K562 (cell line): ENCODE measurements around the gene CPNE6. TPM values are rescaled to one million over a fixed set of nuclear protein-coding genes. Genes with fewer than 3 reads are reported as not detected.

Experiments
- FOXJ2 ChIP-seq: fragments of 200-800 bp; sonication (Bioruptor generic); IDR thresholded peaks from 2 replicates; pipeline ENCODE4 v1.6.1; 2016; ENCODE audit warnings: missing genetic modification characterization, missing compliant biosample characterization
- HDAC2 ChIP-seq: fragments of 450-650 bp; IDR thresholded peaks from 2 replicates; pipeline ENCODE4 v1.6.1; 2016; ENCODE audit warnings: mild to moderate bottlenecking
- HSF4 ChIP-seq: fragments of 250-450 bp; sonication (Bioruptor Pico); IDR thresholded peaks from 2 replicates; pipeline ENCODE4 v2.1.2; 2022; ENCODE audit warnings: mild to moderate bottlenecking, moderate library complexity, borderline replicate concordance
- JUN ChIP-seq, 2 experiments: sonication (generic) in 1 of 2; formaldehyde crosslinking in 1 of 2; IDR thresholded peaks; 2 replicates each; pipeline versions ENCODE4 v1.6.1 to v1.8.0; 2012 to 2022; ENCODE audit warnings: borderline replicate concordance in 2 of 2, mild to moderate bottlenecking in 2 of 2, improper control_type of control experiment in 1 of 2, low read depth in 1 of 2, low read length in 1 of 2, missing genetic modification reagents in 1 of 2
- MBD2 ChIP-seq: sonication (generic); IDR thresholded peaks from 2 replicates; pipeline ENCODE4 v1.6.1; 2016; ENCODE audit warnings: low read depth, borderline replicate concordance
- POLR3A ChIP-seq: IDR thresholded peaks from 2 replicates; pipeline ENCODE4 v1.6.1; 2011; ENCODE audit warnings: borderline replicate concordance, mild to moderate bottlenecking, moderate library complexity; ENCODE audit not compliant: insufficient read length, insufficient read depth; ENCODE audit errors: extremely low read depth
- SREBF1 ChIP-seq: fragments of 150-350 bp; IDR thresholded peaks from 2 replicates; pipeline ENCODE4 v1.6.1; 2014; ENCODE audit warnings: antibody characterized with exemption, low read depth, low read length, borderline replicate concordance
- TBL1XR1 ChIP-seq, 2 experiments: IDR thresholded peaks; 2 replicates each; pipeline ENCODE4 v1.6.1; 2012; ENCODE audit warnings: improper control_type of control experiment in 2 of 2, low read length in 2 of 2, mild to moderate bottlenecking in 1 of 2
- TCF7 ChIP-seq: sonication (generic); IDR thresholded peaks from 2 replicates; pipeline ENCODE4 v1.6.1; 2016; ENCODE audit warnings: antibody characterized with exemption, borderline replicate concordance
- WHSC1 ChIP-seq: IDR thresholded peaks from one replicate; pipeline ENCODE4 v1.6.1; 2012; ENCODE audit warnings: low read length, control low read depth, inconsistent platforms
- ZNF444 ChIP-seq: fragments of 250-450 bp; sonication (Bioruptor Pico); IDR thresholded peaks from 2 replicates; pipeline ENCODE4 v1.4.0; 2020; ENCODE audit warnings: mild to moderate bottlenecking, moderate library complexity
- polyA plus RNA-seq, 8 experiments: library from polyadenylated mRNA; depleted of rRNA in 4 of 8; stranded (reverse) in 5 of 8; unstranded in 3 of 8; fragments of >200 nt; fragmentation: Nextera tagmentation in 2 of 8; fragmentation: Illumina TruSeq in 1 of 8; extraction: Ambion mirVana in 2 of 8; extraction: Trizol in 1 of 8; gene quantifications; 2 replicates each; pipeline versions ENCODE4 v1.2.1 to v1.2.3, GENCODE V29; 2011 to 2014; ENCODE audit warnings: inconsistent platforms in 1 of 8, missing spikeins in 1 of 8
- total RNA-seq, 7 experiments: library from RNA; depleted of rRNA in 6 of 7; stranded (reverse); fragments of >200 nt in 6 of 7; fragmentation: Illumina TruSeq in 2 of 7; extraction: Trizol in 2 of 7; gene quantifications; 2 replicates each; pipeline versions ENCODE4 v1.2.1 to v1.2.3, GENCODE V29; 2011 to 2021; ENCODE audit warnings: low replicate concordance in 1 of 7
- TF ChIP-seq, protein P1 (sequence below): fragments of 150-350 bp; IDR thresholded peaks from 2 replicates; pipeline ENCODE4 v1.6.1; 2014; ENCODE audit warnings: low read depth, mild to moderate bottlenecking, low read length, borderline replicate concordance
- TF ChIP-seq, protein P2 (sequence below), 2 experiments: IDR thresholded peaks; 2 replicates each; pipeline ENCODE4 v1.6.1; 2012; ENCODE audit warnings: improper control_type of control experiment in 2 of 2, low read depth in 2 of 2, low read length in 2 of 2, borderline replicate concordance in 1 of 2
- TF ChIP-seq, protein P3 (sequence below): fragments of 200-800 bp; sonication (Bioruptor generic); IDR thresholded peaks from 2 replicates; pipeline ENCODE4 v1.6.1; 2017; ENCODE audit warnings: missing genetic modification characterization, missing compliant biosample characterization
- TF ChIP-seq, protein P4 (sequence below): fragments of 450-650 bp; IDR thresholded peaks from 2 replicates; pipeline ENCODE4 v1.6.1; 2017; ENCODE audit warnings: mild to moderate bottlenecking, moderate library complexity
- TF ChIP-seq, protein P5 (sequence below), 2 experiments: fragments of 250-450 bp in 1 of 2; fragments of 450-650 bp in 1 of 2; sonication (Bioruptor Pico) in 1 of 2; IDR thresholded peaks; 2 replicates each; pipeline versions ENCODE4 v1.6.1 to v1.8.0; 2016 to 2021; ENCODE audit warnings: mild to moderate bottlenecking in 2 of 2, moderate library complexity in 2 of 2, missing compliant biosample characterization in 1 of 2, missing genetic modification characterization in 1 of 2

The CPNE6 gene
- total and polyA plus RNA-seq, 9 of the 15 experiments (the other 6 are each of a cell fraction or from before 2014, with no cell fraction given), result not detected

DNA sequence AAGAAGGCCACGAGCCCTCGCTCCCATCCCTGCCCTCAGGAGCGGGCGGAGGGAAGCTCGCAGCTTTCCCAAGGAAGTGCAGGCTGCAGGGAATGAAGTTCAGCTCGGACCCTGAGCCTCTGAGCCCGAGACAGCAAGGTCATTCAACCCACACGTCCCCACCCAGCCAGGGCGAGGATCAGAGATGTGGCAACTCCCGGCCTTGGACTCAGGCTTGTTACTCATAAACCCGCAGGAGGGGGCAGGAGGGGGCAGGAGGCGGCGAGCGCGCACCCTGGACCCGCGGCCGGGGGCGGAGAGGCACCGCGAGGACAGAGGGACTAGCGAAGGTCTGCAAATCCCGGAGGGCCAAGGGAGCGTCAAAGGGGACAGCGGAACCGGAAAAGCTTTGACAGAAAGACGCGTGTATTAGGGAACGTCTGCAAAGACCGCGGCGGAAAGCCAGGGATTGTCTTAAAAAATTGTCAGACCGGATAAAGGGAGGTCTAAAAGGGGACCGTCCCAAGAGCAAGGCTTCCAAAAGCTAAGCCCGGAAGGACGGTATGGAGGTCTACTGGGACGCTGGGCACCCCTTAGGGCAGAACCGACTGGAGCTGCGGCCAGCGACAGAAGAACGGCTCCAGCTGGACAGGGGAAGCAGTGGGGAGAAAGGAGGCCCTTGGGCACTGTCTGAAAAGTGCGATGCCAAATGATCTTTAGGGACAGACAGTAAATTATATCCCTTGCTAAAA is 42.6 kb downstream of the CPNE6 start (continued):
- TF ChIP-seq, protein P1, sequence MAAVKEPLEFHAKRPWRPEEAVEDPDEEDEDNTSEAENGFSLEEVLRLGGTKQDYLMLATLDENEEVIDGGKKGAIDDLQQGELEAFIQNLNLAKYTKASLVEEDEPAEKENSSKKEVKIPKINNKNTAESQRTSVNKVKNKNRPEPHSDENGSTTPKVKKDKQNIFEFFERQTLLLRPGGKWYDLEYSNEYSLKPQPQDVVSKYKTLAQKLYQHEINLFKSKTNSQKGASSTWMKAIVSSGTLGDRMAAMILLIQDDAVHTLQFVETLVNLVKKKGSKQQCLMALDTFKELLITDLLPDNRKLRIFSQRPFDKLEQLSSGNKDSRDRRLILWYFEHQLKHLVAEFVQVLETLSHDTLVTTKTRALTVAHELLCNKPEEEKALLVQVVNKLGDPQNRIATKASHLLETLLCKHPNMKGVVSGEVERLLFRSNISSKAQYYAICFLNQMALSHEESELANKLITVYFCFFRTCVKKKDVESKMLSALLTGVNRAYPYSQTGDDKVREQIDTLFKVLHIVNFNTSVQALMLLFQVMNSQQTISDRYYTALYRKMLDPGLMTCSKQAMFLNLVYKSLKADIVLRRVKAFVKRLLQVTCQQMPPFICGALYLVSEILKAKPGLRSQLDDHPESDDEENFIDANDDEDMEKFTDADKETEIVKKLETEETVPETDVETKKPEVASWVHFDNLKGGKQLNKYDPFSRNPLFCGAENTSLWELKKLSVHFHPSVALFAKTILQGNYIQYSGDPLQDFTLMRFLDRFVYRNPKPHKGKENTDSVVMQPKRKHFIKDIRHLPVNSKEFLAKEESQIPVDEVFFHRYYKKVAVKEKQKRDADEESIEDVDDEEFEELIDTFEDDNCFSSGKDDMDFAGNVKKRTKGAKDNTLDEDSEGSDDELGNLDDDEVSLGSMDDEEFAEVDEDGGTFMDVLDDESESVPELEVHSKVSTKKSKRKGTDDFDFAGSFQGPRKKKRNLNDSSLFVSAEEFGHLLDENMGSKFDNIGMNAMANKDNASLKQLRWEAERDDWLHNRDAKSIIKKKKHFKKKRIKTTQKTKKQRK, result no peak
- TF ChIP-seq, protein P2, sequence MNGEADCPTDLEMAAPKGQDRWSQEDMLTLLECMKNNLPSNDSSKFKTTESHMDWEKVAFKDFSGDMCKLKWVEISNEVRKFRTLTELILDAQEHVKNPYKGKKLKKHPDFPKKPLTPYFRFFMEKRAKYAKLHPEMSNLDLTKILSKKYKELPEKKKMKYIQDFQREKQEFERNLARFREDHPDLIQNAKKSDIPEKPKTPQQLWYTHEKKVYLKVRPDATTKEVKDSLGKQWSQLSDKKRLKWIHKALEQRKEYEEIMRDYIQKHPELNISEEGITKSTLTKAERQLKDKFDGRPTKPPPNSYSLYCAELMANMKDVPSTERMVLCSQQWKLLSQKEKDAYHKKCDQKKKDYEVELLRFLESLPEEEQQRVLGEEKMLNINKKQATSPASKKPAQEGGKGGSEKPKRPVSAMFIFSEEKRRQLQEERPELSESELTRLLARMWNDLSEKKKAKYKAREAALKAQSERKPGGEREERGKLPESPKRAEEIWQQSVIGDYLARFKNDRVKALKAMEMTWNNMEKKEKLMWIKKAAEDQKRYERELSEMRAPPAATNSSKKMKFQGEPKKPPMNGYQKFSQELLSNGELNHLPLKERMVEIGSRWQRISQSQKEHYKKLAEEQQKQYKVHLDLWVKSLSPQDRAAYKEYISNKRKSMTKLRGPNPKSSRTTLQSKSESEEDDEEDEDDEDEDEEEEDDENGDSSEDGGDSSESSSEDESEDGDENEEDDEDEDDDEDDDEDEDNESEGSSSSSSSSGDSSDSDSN (IDR thresholded peaks at IDR 0.05; ENCODE audit: borderline replicate concordance in 1 of 2, low read depth in 2 of 2, low read length in 2 of 2), result peak in 1 of 2 experiments; percentile 46; a peak in 1 of 4 replicates
- no peak for TF ChIP-seq SREBF1
- no peak; the same call in 1 of the 2 replicates for TF ChIP-seq MBD2
- TF ChIP-seq WHSC1, result no peak
- TF ChIP-seq HDAC2, result no peak; the same call in none of the 2 replicates
- TF ChIP-seq HSF4 (CRISPR knock-in tag), result no peak
- no peak for TF ChIP-seq ZNF444 (CRISPR knock-in tag)
- TF ChIP-seq FOXJ2 (tag), result no peak
- no peak for TF ChIP-seq POLR3A
- TF ChIP-seq, protein P3, sequence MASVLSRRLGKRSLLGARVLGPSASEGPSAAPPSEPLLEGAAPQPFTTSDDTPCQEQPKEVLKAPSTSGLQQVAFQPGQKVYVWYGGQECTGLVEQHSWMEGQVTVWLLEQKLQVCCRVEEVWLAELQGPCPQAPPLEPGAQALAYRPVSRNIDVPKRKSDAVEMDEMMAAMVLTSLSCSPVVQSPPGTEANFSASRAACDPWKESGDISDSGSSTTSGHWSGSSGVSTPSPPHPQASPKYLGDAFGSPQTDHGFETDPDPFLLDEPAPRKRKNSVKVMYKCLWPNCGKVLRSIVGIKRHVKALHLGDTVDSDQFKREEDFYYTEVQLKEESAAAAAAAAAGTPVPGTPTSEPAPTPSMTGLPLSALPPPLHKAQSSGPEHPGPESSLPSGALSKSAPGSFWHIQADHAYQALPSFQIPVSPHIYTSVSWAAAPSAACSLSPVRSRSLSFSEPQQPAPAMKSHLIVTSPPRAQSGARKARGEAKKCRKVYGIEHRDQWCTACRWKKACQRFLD, result no peak
- TF ChIP-seq, protein P4, sequence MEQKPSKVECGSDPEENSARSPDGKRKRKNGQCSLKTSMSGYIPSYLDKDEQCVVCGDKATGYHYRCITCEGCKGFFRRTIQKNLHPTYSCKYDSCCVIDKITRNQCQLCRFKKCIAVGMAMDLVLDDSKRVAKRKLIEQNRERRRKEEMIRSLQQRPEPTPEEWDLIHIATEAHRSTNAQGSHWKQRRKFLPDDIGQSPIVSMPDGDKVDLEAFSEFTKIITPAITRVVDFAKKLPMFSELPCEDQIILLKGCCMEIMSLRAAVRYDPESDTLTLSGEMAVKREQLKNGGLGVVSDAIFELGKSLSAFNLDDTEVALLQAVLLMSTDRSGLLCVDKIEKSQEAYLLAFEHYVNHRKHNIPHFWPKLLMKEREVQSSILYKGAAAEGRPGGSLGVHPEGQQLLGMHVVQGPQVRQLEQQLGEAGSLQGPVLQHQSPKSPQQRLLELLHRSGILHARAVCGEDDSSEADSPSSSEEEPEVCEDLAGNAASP, result no peak
- TF ChIP-seq TCF7, result 0 out of 2 replicates have a peak, but pooled peaks have one; percentile 22
- TF ChIP-seq, protein P5, sequence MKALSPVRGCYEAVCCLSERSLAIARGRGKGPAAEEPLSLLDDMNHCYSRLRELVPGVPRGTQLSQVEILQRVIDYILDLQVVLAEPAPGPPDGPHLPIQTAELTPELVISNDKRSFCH (CRISPR knock-in tag; IDR thresholded peaks at IDR 0.05), result no peak
- TF ChIP-seq, protein P5 (tag; IDR thresholded peaks at IDR 0.05), result no peak
- TF ChIP-seq TBL1XR1 (IDR thresholded peaks at IDR 0.05; ENCODE audit: low read length in 2 of 2), result no peak
- TF ChIP-seq JUN (IDR thresholded peaks at IDR 0.05; ENCODE audit: borderline replicate concordance, low read depth, low read length), result no peak
- TF ChIP-seq JUN (CRISPR knock-in tag; IDR thresholded peaks at IDR 0.05; ENCODE audit: borderline replicate concordance), result no peak
